HepG2 (cell line): ENCODE data around the gene LENG1. TPM values are rescaled to one million over a fixed set of nuclear protein-coding genes. Genes with fewer than 3 reads are reported as not detected.

Experiments
- AHR ChIP-seq: IDR thresholded peaks from 2 replicates; pipeline ENCODE4 v1.6.1; 2018; ENCODE audit warnings: missing genetic modification reagents, missing compliant biosample characterization
- ARNT2 ChIP-seq: sonication (generic); formaldehyde crosslinking; IDR thresholded peaks from 2 replicates; pipeline ENCODE4 v1.8.0; 2022; ENCODE audit warnings: mild to moderate bottlenecking, low read depth, missing genetic modification reagents, moderate library complexity
- CHD4 ChIP-seq: fragments of 200-600 bp; sonication (generic); IDR thresholded peaks from 2 replicates; pipeline ENCODE4 v1.7.0; 2017; ENCODE audit warnings: mild to moderate bottlenecking, low read length, borderline replicate concordance
- GTF3A ChIP-seq: sonication (generic); formaldehyde crosslinking; conservative IDR thresholded peaks from 2 replicates; pipeline ENCODE4 v1.4.0; 2020; ENCODE audit warnings: mild to moderate bottlenecking, missing genetic modification reagents
- KDM6A ChIP-seq: IDR thresholded peaks from 2 replicates; pipeline ENCODE4 v1.6.1; 2016; ENCODE audit warnings: low read depth
- MAFK ChIP-seq, 2 experiments: IDR thresholded peaks in 1 of 2; conservative IDR thresholded peaks in 1 of 2; 2 replicates each; pipeline ENCODE4 v1.6.1; 2011; ENCODE audit warnings: improper control_type of control experiment in 2 of 2, low read length in 2 of 2
- ONECUT2 ChIP-seq: sonication (generic); formaldehyde crosslinking; IDR thresholded peaks from 2 replicates; pipeline ENCODE4 v1.4.0; 2020; ENCODE audit warnings: missing genetic modification reagents
- RBM39 ChIP-seq: fragments of 200-400 bp; formaldehyde crosslinking; IDR thresholded peaks from one replicate; pipeline ENCODE4 v1.6.1; 2018; ENCODE audit warnings: antibody characterized with exemption, mild to moderate bottlenecking, low read depth, low read length; ENCODE audit not compliant: poor library complexity, severe bottlenecking
- SAP130 ChIP-seq: IDR thresholded peaks from 2 replicates; pipeline ENCODE4 v1.6.1; 2016; ENCODE audit warnings: low read depth
- SMAD9 ChIP-seq: sonication (generic); formaldehyde crosslinking; IDR thresholded peaks from 2 replicates; pipeline ENCODE4 v1.5.1; 2020; ENCODE audit warnings: mild to moderate bottlenecking, missing genetic modification reagents
- SNRNP70 ChIP-seq: fragments of 200-400 bp; formaldehyde crosslinking; IDR thresholded peaks from 2 replicates; pipeline ENCODE4 v1.6.1; 2017; ENCODE audit warnings: mild to moderate bottlenecking, low read depth, low read length, moderate library complexity
- ZC3H4 ChIP-seq: sonication (generic); formaldehyde crosslinking; IDR thresholded peaks from 2 replicates; pipeline ENCODE4 v1.4.0; 2020; ENCODE audit warnings: missing genetic modification reagents, borderline replicate concordance
- ZFP90 ChIP-seq: sonication (generic); formaldehyde crosslinking; IDR thresholded peaks from 2 replicates; pipeline ENCODE4 v1.8.0; 2022; ENCODE audit warnings: missing genetic modification reagents, mild to moderate bottlenecking, inconsistent platforms, borderline replicate concordance
- ZNF205 ChIP-seq: IDR thresholded peaks from 2 replicates; pipeline ENCODE4 v1.6.1; 2018; ENCODE audit warnings: missing biosample characterization, missing genetic modification reagents
- ZNF207 ChIP-seq: fragments of 450-650 bp; IDR thresholded peaks from 2 replicates; pipeline ENCODE4 v1.6.1; 2016; ENCODE audit warnings: antibody characterized with exemption, borderline replicate concordance
- ZNF430 ChIP-seq: sonication (generic); formaldehyde crosslinking; IDR thresholded peaks from 2 replicates; pipeline ENCODE4 v1.9.0; 2021; ENCODE audit warnings: mild to moderate bottlenecking, missing genetic modification reagents
- ZNF460 ChIP-seq: sonication (generic); formaldehyde crosslinking; IDR thresholded peaks from 2 replicates; pipeline ENCODE4 v1.5.1; 2020; ENCODE audit warnings: missing genetic modification reagents, mild to moderate bottlenecking, borderline replicate concordance
- ZNF766 ChIP-seq: sonication (generic); formaldehyde crosslinking; IDR thresholded peaks from 2 replicates; pipeline ENCODE4 v1.5.0; 2020; ENCODE audit warnings: missing genetic modification reagents, borderline replicate concordance
- polyA plus RNA-seq, 8 experiments: library from polyadenylated mRNA; depleted of rRNA in 3 of 8; stranded (reverse) in 7 of 8; unstranded in 1 of 8; fragments of >200 nt; fragmentation: Illumina TruSeq in 4 of 8; extraction: Trizol in 4 of 8; gene quantifications; 2 replicates each; pipeline versions ENCODE4 v1.2.1 to v1.2.3, GENCODE V29; 2011 to 2016; ENCODE audit warnings: low read depth in 4 of 8, missing spikeins in 1 of 8, mixed read lengths in 1 of 8; ENCODE audit not compliant: insufficient read depth in 1 of 8
- total RNA-seq, 5 experiments: library from RNA; depleted of rRNA; stranded (reverse); fragments of >200 nt; fragmentation: Illumina TruSeq; extraction: Trizol; gene quantifications; 2 replicates each; pipeline ENCODE4 v1.2.3, GENCODE V29; 2016; ENCODE audit warnings: low read depth in 1 of 5
- TF ChIP-seq, protein P1 (sequence below): sonication (generic); formaldehyde crosslinking; IDR thresholded peaks from 2 replicates; pipeline ENCODE4 v1.9.0; 2021; ENCODE audit warnings: missing genetic modification reagents, borderline replicate concordance
- TF ChIP-seq, protein P2 (sequence below): sonication (generic); formaldehyde crosslinking; IDR thresholded peaks from 2 replicates; pipeline ENCODE4 v1.5.0; 2020; ENCODE audit warnings: missing genetic modification reagents
- TF ChIP-seq, protein P3 (sequence below): sonication (generic); formaldehyde crosslinking; IDR thresholded peaks from 2 replicates; pipeline ENCODE4 v1.4.0; 2020; ENCODE audit warnings: missing genetic modification reagents; ENCODE audit errors: not compliant biosample characterization
- TF ChIP-seq, protein P4 (sequence below): sonication (generic); formaldehyde crosslinking; conservative IDR thresholded peaks from 2 replicates; pipeline ENCODE4 v1.8.0; 2022; ENCODE audit warnings: mild to moderate bottlenecking, moderate library complexity, missing genetic modification reagents

The LENG1 gene
- total and polyA plus RNA-seq, 2 of the 13 experiments (the other 11 are each of a cell fraction or from before 2014, with no cell fraction given), result 1.8 to 3.8 TPM

DNA sequence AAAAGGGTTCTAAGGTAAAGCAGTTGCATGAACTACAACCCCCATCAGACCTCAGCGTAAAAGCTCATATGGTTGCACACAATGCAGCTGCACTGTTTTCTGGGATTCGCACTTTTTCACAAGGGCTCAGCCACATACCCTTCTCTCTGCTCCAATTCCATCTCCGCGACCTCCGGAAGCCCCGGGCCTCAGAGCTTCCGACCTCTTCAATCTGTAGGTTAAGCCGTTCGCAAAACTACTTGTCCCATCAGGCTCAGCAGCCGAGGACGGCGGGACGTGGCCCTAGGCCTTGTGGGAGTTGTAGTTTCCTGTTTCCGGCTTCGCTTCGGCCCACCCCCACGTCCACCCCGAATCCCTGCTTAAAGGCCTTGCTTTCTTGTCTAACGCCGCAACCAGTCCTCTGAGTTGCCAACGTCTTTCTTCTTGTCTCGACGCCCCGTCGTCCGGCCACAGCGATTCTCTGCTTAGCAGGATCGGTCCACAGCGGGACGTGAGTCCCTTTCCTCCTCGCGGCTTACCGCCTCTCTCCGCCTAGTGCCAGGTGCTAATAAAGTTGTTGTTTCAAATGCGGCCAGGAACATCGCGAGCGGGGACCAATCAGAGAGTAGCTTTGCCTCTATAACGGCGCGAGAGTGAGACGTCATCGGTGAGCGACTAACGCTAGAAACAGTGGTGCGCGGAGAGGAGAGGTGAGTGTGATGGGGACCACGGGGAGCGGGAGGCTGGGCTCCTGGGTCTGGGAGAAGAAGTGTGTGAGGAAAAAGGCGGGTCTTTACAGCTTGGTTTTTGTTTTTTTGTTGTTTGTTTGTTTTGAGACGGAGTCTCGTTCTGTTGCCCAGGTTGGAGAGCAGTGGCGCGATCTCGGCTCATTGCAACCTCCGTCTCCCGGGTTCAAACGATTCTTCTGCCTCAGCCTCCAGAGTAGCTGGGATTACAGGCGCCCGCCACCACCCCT is 44.1 kb downstream of the LENG1 start, which contains the start of the genes PRPF31 and TFPT (continued):
- TF ChIP-seq, protein P1, sequence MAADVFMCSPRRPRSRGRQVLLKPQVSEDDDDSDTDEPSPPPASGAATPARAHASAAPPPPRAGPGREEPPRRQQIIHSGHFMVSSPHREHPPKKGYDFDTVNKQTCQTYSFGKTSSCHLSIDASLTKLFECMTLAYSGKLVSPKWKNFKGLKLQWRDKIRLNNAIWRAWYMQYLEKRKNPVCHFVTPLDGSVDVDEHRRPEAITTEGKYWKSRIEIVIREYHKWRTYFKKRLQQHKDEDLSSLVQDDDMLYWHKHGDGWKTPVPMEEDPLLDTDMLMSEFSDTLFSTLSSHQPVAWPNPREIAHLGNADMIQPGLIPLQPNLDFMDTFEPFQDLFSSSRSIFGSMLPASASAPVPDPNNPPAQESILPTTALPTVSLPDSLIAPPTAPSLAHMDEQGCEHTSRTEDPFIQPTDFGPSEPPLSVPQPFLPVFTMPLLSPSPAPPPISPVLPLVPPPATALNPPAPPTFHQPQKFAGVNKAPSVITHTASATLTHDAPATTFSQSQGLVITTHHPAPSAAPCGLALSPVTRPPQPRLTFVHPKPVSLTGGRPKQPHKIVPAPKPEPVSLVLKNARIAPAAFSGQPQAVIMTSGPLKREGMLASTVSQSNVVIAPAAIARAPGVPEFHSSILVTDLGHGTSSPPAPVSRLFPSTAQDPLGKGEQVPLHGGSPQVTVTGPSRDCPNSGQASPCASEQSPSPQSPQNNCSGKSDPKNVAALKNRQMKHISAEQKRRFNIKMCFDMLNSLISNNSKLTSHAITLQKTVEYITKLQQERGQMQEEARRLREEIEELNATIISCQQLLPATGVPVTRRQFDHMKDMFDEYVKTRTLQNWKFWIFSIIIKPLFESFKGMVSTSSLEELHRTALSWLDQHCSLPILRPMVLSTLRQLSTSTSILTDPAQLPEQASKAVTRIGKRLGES, result no peak
- TF ChIP-seq ZC3H4 (CRISPR knock-in tag) (no peak), ZNF766 (CRISPR knock-in tag) (no peak), ONECUT2 (no peak), AHR (no peak), RBM39 (no peak), KDM6A (CRISPR knock-in tag) (no peak), SAP130 (CRISPR knock-in tag) (peak; percentile 97), ARNT2 (CRISPR knock-in tag) (no peak; the same call in none of the 2 replicates), SMAD9 (CRISPR knock-in tag) (no peak), ZNF205 (0 out of 2 replicates have a peak, but pooled peaks have one; percentile 19), ZNF207 (no peak), MAFK (conservative IDR thresholded peaks at IDR 0.05 in 1 of 2, IDR thresholded peaks at IDR 0.05 in 1 of 2; ENCODE audit: low read length in 2 of 2) (no peak; a peak in 1 of 4 replicates), CHD4 (no peak), ZFP90 (CRISPR knock-in tag) (peak; percentile 34; the same call in 1 of the 2 replicates), ZNF430 (CRISPR knock-in tag) (no peak), ZNF460 (peak; percentile 17; the same call in 1 of the 2 replicates), GTF3A (CRISPR knock-in tag) (peak; percentile 92), SNRNP70 (no peak)
- TF ChIP-seq, protein P2, sequence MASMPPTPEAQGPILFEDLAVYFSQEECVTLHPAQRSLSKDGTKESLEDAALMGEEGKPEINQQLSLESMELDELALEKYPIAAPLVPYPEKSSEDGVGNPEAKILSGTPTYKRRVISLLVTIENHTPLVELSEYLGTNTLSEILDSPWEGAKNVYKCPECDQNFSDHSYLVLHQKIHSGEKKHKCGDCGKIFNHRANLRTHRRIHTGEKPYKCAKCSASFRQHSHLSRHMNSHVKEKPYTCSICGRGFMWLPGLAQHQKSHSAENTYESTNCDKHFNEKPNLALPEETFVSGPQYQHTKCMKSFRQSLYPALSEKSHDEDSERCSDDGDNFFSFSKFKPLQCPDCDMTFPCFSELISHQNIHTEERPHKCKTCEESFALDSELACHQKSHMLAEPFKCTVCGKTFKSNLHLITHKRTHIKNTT (CRISPR knock-in tag), result no peak
- TF ChIP-seq, protein P3, sequence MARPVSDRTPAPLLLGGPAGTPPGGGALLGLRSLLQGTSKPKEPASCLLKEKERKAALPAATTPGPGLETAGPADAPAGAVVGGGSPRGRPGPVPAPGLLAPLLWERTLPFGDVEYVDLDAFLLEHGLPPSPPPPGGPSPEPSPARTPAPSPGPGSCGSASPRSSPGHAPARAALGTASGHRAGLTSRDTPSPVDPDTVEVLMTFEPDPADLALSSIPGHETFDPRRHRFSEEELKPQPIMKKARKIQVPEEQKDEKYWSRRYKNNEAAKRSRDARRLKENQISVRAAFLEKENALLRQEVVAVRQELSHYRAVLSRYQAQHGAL (CRISPR knock-in tag), result no peak
- TF ChIP-seq, protein P4, sequence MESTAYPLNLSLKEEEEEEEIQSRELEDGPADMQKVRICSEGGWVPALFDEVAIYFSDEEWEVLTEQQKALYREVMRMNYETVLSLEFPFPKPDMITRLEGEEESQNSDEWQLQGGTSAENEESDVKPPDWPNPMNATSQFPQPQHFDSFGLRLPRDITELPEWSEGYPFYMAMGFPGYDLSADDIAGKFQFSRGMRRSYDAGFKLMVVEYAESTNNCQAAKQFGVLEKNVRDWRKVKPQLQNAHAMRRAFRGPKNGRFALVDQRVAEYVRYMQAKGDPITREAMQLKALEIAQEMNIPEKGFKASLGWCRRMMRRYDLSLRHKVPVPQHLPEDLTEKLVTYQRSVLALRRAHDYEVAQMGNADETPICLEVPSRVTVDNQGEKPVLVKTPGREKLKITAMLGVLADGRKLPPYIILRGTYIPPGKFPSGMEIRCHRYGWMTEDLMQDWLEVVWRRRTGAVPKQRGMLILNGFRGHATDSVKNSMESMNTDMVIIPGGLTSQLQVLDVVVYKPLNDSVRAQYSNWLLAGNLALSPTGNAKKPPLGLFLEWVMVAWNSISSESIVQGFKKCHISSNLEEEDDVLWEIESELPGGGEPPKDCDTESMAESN, result peak; percentile 71; the same call in 1 of the 2 replicates
